Measurements from ENCODE around the gene TBC1D22A. TPM values are rescaled to one million over a fixed set of nuclear protein-coding genes. Genes with fewer than 3 reads are reported as not detected.

TBC1D22A gene
- total RNA-seq, 2 experiments from 2014 or later, result 33.2 to 34.9 TPM

DNA sequence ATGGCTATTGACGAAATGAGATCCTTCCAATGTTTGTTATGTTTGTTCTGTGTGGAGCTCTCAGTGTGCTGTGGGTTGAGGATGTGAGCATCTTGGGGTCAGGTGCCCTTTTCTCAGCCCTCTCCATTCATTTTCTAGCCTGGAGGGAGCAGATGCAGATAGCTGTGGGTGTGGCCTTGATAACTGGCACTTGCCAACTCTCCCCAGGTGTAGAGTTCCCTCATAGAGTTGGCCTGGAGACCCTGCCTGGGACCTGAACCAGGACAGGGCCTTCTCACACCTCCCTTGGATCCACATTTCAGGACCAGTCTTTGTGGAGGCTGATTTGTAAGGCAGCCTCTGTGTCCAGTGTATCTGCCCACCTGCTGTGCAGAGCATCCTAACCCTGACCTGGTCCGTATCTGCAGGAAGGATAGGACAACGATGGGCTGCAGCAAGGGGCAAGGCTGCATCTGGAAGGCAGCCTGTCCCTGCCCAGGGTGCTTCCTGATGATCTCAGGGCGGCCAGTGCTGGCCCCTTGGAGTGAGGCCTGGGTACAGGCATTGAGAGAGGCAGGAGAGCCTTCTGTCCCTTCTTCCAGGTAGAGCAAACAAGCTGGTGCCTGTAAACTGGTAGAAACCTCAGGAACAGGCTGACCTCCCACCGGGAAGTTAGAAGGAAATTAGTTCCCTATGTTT is 245.9 kb downstream of the TBC1D22A start:
- POLR2A ChIA-PET, result no interaction called here
- peaks cover 7% of the 10 kb centered on the region for H3K36me3 Mint-ChIP-seq

DNA sequence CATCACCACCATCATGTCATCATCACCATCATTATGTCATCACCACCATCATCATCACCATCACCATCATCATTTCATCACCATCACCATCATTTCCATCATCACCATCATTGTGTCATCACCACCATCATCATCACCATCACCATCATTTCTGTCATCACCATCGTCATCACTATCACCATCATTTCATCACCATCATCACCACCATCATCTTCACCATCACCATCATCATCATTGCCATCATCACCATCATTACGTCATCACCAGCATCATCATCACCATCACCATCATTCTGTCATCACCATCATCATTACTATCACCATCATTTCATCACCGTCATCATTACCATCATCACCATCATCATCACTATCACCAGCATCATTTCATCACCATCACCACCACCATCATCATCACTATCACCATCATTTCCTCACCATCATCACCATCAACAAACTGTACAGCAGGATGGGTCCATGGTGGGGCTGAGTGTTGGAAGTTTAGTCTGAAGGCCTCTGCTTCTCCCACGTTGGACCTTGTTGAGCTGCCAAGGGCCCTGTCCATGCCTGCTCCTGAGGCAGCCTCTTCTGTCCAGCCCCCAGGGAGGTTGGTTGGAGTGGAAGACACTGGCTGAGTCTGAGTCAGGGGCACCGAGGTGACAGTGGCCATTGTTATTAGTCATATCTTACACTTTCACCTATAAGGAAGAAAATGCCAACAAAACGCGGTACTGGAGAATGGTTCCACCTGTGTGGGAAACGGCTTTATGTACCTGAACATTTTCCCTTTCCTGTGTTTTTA is 247.1 kb downstream of the TBC1D22A start:
- DNase-seq, result no peak
- intact Hi-C loops (cut with micrococcal nuclease), result loop anchor here (10.0 kb wide), 1 partner anchor 85 kb away; no protein-coding TSS in a partner anchor
- Mint-ChIP-seq H3K27me3 (no peaks in the 10 kb centered on the region), H3K4me3 (no peak overlapping the region), H3K9me3 (no peaks in the 10 kb centered on the region), H3K4me1 (ENCODE audit: low read depth) (no peaks in the 10 kb centered on the region), H3K27ac (no peak overlapping the region), H3K36me3 (peaks cover 7% of the 10 kb centered on the region)
- ChIA-PET CTCF (no interaction called here), POLR2A (no interaction called here)

More for the DNA sequence above, 245.9 kb downstream of the TBC1D22A start:
- H3K27ac Mint-ChIP-seq, result no peak overlapping the region
- no peaks in the 10 kb centered on the region for H3K27me3 Mint-ChIP-seq
- H3K9me3 Mint-ChIP-seq, result no peaks in the 10 kb centered on the region
- H3K4me3 Mint-ChIP-seq, result no peak overlapping the region
- CTCF ChIA-PET, result no interaction called here
- no peaks in the 10 kb centered on the region for H3K4me1 Mint-ChIP-seq (ENCODE audit: low read depth)
- DNase-seq, result no peak
- intact Hi-C loops (cut with micrococcal nuclease), result loop anchor here (10.0 kb wide), 1 partner anchor 86 kb away; no protein-coding TSS in a partner anchor

- Mint-ChIP-seq H3K27ac (no peak overlapping the region), H3K4me1 (ENCODE audit: low read depth) (no peaks in the 10 kb centered on the region), H3K36me3 (peaks cover 7% of the 10 kb centered on the region), H3K4me3 (no peak overlapping the region), H3K27me3 (no peaks in the 10 kb centered on the region), H3K9me3 (no peaks in the 10 kb centered on the region)
- ChIA-PET POLR2A (no interaction called here), CTCF (no interaction called here)
- DNase-seq, result no peak
- intact Hi-C loops (cut with micrococcal nuclease), result no loop called here
Observed at GRCh38 chr22:47010211-47010610, 247.8 kb downstream of the TBC1D22A start.

DNA sequence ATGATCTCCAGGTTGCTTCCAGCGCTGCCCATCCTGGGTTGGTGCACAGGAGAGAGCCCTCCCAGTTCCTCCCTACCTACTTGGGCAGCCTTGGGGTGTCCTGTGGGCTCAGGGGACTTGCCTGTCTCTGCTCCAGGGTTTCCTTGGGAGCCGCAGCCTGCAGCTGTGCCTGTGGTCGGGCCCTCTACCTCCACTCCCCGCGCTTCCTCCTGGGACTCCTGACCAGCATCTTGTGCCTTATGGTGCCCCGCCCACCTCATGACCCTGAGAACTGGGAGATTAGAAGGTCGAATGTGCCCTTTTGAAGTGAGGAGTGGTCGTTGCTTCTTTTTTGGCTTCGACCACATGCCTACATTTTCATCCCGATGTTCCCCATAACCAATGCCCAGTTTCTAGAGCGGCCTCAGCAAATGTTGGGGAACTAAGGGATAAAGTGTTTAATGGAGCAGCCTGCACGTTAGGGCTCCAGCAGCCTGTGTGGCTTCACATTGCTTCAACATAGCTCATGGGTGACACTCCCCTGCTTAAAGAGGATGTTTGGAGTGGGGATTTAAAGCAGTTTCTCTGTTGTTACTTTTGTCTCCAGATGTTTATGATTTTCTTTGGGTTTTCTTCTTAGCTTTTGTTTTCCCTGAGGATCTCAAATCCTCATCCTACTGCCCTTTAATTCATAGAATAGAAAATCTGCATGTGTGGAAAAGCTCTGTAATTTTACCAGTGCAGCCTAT is 248.8 kb downstream of the TBC1D22A start:
- no peaks in the 10 kb centered on the region for H3K9me3 Mint-ChIP-seq
- H3K4me3 Mint-ChIP-seq, result no peak overlapping the region
- DNase-seq, result no peak
- POLR2A ChIA-PET, result no interaction called here
- intact Hi-C loops (cut with micrococcal nuclease), result no loop called here
- H3K27ac Mint-ChIP-seq, result no peak overlapping the region
- CTCF ChIA-PET, result no interaction called here
- no peaks in the 10 kb centered on the region for H3K27me3 Mint-ChIP-seq
- H3K4me1 Mint-ChIP-seq (ENCODE audit: low read depth), result no peaks in the 10 kb centered on the region
- H3K36me3 Mint-ChIP-seq, result peaks cover 7% of the 10 kb centered on the region

GRCh38 chr22:47011859-47012258 is 249.4 kb downstream of the TBC1D22A start:
- H3K27ac Mint-ChIP-seq, result no peak overlapping the region
- no peak for DNase-seq
- no peak overlapping the region for H3K4me3 Mint-ChIP-seq
- CTCF ChIA-PET, result no interaction called here
- intact Hi-C loops (cut with micrococcal nuclease), result no loop called here
- no peaks in the 10 kb centered on the region for H3K27me3 Mint-ChIP-seq
- no peaks in the 10 kb centered on the region for H3K9me3 Mint-ChIP-seq
- H3K4me1 Mint-ChIP-seq (ENCODE audit: low read depth), result no peaks in the 10 kb centered on the region
- POLR2A ChIA-PET, result no interaction called here
- H3K36me3 Mint-ChIP-seq, result peaks cover 3% of the 10 kb centered on the region

- no peak for DNase-seq
- intact Hi-C loops (cut with micrococcal nuclease), result no loop called here
- H3K27ac Mint-ChIP-seq, result no peak overlapping the region
- H3K4me3 Mint-ChIP-seq, result no peak overlapping the region
- peaks cover under 1% of the 10 kb centered on the region for H3K36me3 Mint-ChIP-seq
- no peaks in the 10 kb centered on the region for H3K4me1 Mint-ChIP-seq (ENCODE audit: low read depth)
- no peaks in the 10 kb centered on the region for H3K9me3 Mint-ChIP-seq
- H3K27me3 Mint-ChIP-seq, result no peaks in the 10 kb centered on the region
- CTCF ChIA-PET, result no interaction called here
- POLR2A ChIA-PET, result no interaction called here
Observed at GRCh38 chr22:47012589-47013370, 250.3 kb downstream of the TBC1D22A start.

DNA sequence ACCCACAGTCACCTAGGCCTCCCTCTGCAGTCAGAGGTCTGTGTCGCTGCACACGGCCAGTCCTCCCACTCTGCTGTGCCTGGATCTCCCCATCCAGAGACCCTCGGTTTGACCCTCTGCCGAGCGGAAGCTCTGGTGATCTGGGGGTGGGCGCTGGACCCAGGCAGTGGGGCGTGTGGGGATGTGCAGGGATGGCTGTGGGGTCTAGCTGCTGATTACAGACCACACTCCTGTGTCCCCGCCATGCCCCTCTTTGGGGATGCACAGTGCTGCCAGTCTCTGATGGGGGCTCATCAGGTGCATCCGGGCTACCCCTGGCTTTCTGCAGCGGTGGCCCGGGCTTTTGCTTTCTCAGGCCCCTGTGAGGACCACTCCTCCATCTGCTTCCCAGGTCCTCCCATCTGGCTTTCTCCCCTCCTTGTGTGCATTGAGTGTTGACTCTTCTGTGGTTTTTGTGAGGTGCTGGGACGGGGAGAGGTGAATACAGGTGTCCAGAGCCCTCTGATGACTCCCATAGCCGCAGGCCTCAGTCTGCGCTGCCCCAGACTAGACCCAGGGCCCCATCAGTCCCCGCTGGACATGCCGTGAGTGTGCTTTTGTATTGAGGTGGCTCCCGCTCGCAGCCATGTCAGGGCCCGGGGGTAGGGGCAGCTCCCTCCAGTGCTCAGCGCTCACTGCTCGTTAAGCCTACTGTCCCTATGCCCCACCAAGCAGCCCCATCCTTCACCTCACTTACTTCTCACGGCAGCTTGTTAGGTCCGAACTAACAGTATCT is 251.6 kb downstream of the TBC1D22A start:
- intact Hi-C loops (cut with micrococcal nuclease), result no loop called here
- peaks cover 2% of the 10 kb centered on the region for H3K4me1 Mint-ChIP-seq (ENCODE audit: low read depth)
- H3K27me3 Mint-ChIP-seq, result no peaks in the 10 kb centered on the region
- no peaks in the 10 kb centered on the region for H3K9me3 Mint-ChIP-seq
- no peak for DNase-seq
- no peak overlapping the region for H3K4me3 Mint-ChIP-seq
- POLR2A ChIA-PET, result no interaction called here
- H3K27ac Mint-ChIP-seq, result no peak overlapping the region
- H3K36me3 Mint-ChIP-seq, result peaks cover 2% of the 10 kb centered on the region
- CTCF ChIA-PET, result no interaction called here

GRCh38 chr22:47014636-47015345 is 252.3 kb downstream of the TBC1D22A start:
- no peak overlapping the region for H3K4me3 Mint-ChIP-seq
- ChIA-PET CTCF (no interaction called here), POLR2A (no interaction called here)
- H3K9me3 Mint-ChIP-seq, result no peaks in the 10 kb centered on the region
- DNase-seq, result no peak
- no peak overlapping the region for H3K27ac Mint-ChIP-seq
- peaks cover 2% of the 10 kb centered on the region for H3K36me3 Mint-ChIP-seq
- peaks cover 9% of the 10 kb centered on the region for H3K4me1 Mint-ChIP-seq (ENCODE audit: low read depth)
- intact Hi-C loops (cut with micrococcal nuclease), result no loop called here
- no peaks in the 10 kb centered on the region for H3K27me3 Mint-ChIP-seq

- Mint-ChIP-seq H3K27me3 (no peaks in the 10 kb centered on the region), H3K36me3 (peaks cover 2% of the 10 kb centered on the region), H3K9me3 (peaks cover 6% of the 10 kb centered on the region), H3K4me3 (no peak overlapping the region), H3K4me1 (ENCODE audit: low read depth) (peaks cover 17% of the 10 kb centered on the region), H3K27ac (no peak overlapping the region)
- DNase-seq, result no peak
- ChIA-PET CTCF (no interaction called here), POLR2A (no interaction called here)
- intact Hi-C loops (cut with micrococcal nuclease), result no loop called here
Observed at GRCh38 chr22:47015589-47016178, 253.2 kb downstream of the TBC1D22A start.

- peaks cover 2% of the 10 kb centered on the region for H3K36me3 Mint-ChIP-seq
- DNase-seq, result no peak
- CTCF ChIA-PET, result no interaction called here
- no peak overlapping the region for H3K4me3 Mint-ChIP-seq
- intact Hi-C loops (cut with micrococcal nuclease), result no loop called here
- no peaks in the 10 kb centered on the region for H3K27me3 Mint-ChIP-seq
- no peak overlapping the region for H3K27ac Mint-ChIP-seq
- POLR2A ChIA-PET, result no interaction called here
- peaks cover 19% of the 10 kb centered on the region for H3K4me1 Mint-ChIP-seq (ENCODE audit: low read depth)
- H3K9me3 Mint-ChIP-seq, result peaks cover 6% of the 10 kb centered on the region
Observed at GRCh38 chr22:47016631-47017030, 254.2 kb downstream of the TBC1D22A start.

- intact Hi-C loops (cut with micrococcal nuclease), result no loop called here
- DNase-seq, result no peak
- CTCF ChIA-PET, result no interaction called here
- no peak overlapping the region for H3K4me3 Mint-ChIP-seq
- peaks cover 25% of the 10 kb centered on the region for H3K4me1 Mint-ChIP-seq (ENCODE audit: low read depth)
- POLR2A ChIA-PET, result no interaction called here
- peaks cover 6% of the 10 kb centered on the region for H3K9me3 Mint-ChIP-seq
- H3K36me3 Mint-ChIP-seq, result peaks cover 7% of the 10 kb centered on the region
- H3K27me3 Mint-ChIP-seq, result no peaks in the 10 kb centered on the region
- no peak overlapping the region for H3K27ac Mint-ChIP-seq
Observed at GRCh38 chr22:47017245-47017644, 254.8 kb downstream of the TBC1D22A start.
